ENCODE results near the gene EYS.
A peak's percentile ranks its signal among the peaks of the same experiment; 100 is the strongest.
"Not testable (repeated sequence)": the region's sequence is repeated elsewhere in the genome, so short reads cannot be mapped to it uniquely, and the experiment has no call there.

EYS gene

DNA sequence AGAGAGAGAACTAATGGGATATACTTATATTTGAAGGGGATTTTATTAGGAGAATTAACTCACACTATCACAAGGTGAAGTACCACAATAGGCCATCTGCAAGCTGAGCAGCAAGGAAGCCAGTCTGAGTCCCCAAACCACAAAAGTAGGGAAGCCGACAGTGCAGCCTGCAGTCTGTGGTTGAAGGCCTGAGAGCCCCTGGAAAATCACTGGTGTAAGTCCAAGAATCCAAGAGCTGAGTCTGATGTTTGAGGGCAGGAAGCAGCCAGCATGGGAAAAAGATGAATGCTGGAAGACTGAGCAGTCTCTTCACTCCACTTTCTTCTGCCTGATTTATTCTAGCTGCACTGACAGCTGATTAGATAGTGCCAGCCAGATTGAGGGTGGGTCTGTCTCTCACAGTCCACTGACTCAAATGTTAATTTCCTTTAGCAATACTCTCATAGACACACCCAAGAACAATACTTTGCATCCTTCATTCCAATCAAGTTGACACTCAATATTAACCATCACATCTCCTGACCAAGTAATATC lies 1247.5 kb downstream of the EYS start:
- DNase-seq (ENCODE audit: low spot score): no peak

DNA sequence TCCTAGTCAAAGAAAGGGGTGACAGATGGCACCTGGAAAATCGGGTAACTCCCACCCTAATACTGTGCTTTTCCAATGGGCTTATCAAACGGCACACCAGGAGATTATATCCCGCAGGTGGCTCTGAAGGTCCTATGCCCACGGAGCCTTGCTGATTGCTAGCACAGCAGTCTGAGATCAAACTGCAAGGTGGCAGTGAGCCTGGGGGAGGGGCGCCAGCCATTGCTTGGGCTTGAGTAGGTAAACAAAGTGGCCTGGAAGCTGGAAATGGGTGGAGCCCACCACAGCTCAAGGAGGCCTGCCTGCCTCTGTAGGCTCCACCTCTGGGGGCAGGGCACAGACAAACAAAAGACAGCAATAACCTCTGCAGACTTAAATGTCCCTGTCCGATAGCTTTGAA lies 1258.9 kb downstream of the EYS start:
- not testable (repeated sequence) for DNase-seq (ENCODE audit: low spot score)

DNA sequence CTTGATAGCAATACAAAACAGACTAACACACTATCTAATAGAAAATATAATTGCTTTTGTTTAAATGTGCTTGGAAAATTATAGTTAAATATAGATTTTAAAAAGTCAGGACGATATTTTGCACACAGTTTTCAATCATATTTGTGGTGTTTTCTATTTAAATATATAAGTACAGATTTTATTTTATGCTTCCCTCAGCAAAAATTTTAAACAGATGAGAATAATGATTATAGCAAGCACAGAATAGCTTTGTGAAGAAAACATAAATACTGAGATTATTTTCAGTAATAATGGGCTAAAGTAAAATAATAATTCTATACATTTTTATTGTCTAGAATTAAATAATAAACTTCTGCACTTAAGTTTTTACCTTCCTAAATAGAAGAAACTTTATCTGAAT lies 1262.0 kb downstream of the EYS start:
- DNase-seq (ENCODE audit: low spot score): no peak

DNA sequence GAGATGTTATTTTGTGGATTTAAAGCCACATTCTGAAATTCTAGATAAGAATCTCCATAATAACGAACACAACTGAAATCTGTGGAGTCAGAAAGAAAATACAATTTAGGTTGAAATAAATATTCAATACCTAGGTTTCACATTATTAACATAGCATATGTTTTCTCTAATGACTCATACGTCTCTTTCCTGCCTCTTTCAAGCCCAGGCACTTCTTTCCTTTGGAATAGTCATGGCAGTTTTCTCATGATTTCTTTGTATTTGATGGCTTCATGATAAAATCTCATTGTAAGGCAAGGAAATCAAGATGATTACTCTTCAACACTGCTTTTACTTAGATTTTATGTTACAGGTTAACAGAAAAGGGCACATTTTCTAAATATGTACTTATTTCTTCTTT lies 1267.8 kb downstream of the EYS start:
- no peak for DNase-seq (ENCODE audit: low spot score)

DNA sequence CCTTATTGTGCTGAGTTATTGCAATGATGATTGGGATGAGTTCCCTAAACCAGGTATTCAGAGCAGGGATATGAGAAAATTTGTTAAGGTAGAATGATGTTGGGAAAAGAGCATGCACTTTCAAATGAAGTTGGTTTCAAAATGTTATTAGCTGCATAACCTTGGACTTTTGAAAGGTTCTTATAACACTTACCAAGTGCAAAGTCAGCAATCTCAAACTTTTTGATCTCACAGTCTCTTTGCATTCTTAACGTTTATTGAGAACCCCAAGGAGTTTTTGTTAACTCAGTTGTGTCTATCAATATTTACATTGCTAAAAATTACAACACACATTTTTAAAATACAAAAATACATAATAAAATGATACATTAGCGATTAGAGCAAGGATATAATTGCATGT lies 1269.0 kb downstream of the EYS start:
- DNase-seq (ENCODE audit: low spot score): no peak

DNA sequence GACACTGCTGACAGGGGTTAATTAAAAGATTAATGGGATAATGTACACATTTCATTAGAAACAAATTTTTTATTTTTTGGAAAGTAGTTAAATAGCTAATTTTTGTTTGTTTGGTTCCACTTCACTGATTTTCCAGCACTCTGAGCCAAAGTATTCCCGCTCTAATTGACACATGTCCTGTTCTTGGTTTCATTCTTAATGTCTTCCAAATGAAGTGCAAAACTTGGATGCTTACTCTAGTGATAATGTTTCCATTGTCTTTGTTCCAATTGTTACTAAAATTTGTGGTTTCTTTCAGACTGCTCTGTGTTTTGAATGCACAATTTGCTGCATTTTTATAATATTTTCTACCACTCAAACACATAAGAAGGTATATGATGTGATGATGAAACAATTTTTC lies 1277.1 kb downstream of the EYS start:
- DNase-seq (ENCODE audit: low spot score): no peak

DNA sequence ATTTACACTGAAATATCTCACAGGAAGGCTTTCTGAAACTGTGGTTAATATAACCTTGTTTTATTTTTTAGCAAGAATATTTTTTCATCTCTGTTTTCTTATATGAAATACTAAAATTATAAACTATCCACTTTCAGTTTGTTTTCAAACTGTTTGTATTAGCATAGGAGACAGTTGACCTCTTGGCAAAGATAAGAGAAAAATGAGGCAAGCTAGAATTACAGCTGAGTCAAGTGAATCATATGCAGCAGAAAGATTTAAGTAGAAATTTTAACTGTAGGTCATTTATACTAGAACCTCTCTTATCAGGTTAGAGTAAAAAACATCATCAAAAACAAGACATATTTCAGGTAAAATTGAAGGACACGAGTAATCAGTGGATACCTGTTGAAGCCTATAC lies 1278.8 kb downstream of the EYS start:
- no peak for DNase-seq (ENCODE audit: low spot score)

DNA sequence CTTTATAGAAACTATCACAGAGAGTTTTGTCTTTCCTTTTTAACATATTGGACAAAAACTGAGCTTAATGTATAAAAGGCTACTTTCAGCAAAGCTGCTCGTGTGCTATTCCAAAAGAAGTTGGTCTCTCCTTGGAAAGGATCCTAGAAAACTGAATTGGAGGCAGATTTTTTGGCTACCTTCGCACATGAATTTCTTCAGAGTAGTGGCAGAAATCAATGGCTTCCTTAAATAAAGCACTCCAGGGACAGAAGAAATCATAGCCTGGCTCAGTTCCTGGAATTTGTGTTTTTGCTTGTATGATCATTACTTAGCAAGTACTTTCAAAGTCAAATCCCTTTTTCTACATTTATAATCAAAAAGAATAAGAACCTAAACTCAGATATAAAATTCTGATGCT lies 1291.1 kb downstream of the EYS start:
- DNase-seq (ENCODE audit: low spot score): no peak

DNA sequence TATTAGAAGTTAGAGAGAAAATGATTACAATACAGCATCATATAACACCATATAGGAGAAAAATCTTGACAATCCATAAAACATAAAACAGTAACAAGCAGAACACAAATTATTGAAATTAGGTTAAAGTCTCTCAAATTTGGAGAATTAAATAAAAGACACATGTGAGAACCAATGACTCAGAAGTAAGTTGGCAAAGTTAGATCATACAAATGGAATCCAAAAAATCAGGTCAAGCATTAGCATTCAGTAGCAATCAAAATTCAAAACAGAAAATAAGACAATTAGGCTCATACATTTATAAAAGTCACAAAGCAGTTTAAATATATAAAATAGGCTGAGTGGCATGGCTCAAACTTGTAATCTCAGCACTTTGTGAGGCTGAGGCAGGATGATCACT lies 1295.8 kb downstream of the EYS start:
- DNase-seq (ENCODE audit: low spot score): no peak

DNA sequence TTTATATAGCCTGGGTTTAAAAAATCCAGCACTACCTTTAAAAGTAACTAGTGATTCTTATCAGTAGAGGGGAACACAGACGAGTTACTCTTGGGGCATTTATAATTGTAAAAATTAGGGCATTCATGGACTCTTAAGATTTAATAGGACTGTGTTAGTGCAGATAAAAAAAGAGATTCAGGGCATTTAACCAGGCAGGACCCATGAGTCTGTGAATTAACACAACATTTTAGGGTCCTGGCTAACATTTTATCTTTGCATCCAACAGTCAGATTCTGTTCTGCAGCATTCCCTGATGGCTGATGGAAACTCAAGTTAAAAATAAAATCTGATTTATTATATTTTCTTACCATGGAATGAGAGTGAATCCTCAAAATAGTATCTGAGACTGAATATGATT lies 1297.1 kb downstream of the EYS start:
- DNase-seq (ENCODE audit: low spot score): no peak

DNA sequence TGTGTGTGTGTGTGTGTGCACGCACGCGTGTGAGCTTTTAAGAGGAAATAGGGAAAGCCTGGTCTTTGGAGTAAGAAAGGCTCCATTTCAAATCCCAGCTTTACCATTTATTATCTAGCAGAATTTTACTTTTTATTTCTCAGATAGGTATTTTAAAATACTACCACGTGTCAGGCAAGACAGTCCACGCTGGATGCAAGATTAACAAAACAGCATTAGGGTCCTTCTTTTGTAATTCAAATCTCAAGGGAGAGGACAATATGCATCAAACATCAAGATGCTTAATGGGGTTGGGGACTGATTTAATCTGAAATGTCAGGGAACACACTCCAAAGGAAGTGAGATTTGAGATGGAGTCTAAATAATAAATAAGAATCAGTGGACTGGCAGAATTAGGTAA lies 1302.6 kb downstream of the EYS start:
- DNase-seq (ENCODE audit: low spot score): no peak

DNA sequence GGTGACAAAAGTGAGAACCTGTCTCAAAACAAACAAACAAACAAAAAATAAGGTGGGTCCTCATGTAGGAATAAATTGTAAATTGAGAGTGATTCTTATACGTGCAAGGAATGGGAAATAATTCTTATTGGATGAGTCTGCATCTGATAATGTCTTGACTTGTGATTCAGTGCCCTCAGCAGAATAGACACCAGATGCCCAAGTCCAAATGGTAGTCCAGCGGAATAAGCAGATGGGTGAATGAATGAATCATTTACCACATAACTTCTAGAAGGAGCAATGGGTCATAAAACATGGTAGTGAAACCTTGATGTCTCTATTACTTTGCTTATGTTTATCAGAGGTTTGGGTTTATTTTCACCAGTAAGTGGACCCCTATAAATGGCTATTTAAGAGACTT lies 1323.7 kb downstream of the EYS start:
- no peak for DNase-seq (ENCODE audit: low spot score)

DNA sequence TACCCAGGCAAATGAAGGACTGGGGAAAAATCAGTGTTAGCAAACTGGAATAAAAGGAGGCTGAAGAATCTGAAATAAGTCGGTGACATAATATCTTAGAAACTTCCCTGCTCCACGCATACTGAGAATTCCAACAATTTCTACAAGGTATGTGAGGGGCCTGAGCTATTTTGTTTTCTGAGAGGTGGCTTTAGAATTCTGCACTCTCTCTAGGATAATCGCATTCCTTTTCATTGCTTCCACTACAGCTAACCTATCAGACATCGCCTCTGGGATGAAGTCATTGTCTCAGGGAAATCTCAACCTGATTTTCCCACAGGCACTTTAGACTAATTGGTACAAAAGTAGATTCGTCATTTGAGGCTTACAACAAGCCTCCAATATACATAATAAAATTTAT lies 1330.6 kb downstream of the EYS start:
- no peak for DNase-seq (ENCODE audit: low spot score)

DNA sequence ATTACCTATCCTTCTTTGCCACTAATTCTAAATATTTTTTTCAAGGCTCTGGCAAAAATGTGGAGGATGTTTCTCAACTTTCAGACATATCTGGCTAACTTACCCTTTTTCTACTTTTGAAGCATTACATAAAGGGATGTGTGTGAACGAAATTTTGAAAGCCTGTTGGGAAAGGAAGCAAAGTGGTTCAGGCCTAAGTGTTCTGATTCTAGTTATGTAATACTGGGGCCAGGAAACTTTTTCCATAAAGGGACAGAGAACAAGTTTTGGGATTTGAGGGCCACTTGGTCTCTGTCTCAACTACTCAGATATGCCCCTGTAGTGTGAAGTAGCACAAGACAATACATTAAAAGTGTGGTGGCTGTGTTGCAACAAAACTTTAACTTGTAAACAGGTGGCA lies 1349.6 kb downstream of the EYS start:
- DNase-seq (ENCODE audit: low spot score): no peak

DNA sequence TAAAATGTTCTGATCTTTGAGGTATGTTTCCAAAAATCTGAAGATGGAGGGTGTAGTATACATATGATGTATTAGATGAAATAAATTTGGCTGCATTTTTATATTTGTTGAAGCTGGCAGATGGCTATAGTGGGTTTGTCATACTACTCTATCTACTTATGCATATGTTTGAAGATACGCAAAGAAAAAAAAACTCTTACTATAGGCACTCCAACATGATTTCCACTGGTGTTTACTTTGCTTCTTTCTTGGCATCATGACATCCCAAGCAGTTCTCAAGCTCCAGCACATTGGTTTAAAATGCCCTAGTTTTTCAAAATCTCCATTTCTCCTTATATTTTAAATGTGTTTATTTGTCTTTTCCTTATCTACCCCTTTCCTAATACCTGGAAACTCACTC lies 1359.6 kb downstream of the EYS start:
- DNase-seq (ENCODE audit: low spot score): no peak

DNA sequence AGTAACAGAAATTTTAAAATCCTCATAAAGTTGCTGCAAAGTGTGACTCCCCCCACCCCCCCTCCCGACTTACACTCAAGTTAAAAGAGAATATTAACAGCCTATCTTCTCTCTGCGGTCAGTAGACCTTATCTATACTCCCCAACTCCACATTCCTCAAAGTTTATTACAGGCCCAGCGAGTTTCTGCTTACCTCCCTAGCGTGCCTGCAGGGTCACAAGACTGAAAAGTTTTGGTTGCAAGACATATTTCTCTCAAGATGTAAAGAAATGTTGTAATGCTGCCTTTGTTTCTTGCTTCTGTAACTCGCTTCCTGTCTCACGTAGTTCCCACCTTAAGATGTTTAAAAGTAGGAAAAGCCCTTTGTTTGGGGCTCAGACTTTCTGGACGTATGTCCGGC lies 1371.8 kb downstream of the EYS start:
- no peak for DNase-seq (ENCODE audit: low spot score)

DNA sequence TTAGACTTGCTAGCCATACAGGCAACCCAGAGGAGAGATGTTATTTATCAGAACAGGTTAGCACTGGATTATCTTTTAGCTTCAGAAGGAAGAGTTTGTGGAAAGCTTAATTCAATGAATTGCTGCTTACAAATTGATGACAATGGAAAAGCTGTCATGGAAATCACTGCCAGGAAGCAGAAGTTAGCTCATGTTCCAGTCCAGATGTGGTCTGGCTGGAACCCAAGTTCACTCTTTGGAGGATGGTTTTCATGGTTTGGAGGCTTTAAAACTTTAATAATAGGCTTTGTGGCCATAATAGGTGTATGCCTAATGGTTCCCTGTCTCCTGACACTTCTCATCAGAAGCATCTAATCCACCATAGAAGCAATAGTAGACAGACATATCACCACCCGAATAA lies 1372.4 kb downstream of the EYS start:
- DNase-seq (ENCODE audit: low spot score): no peak

DNA sequence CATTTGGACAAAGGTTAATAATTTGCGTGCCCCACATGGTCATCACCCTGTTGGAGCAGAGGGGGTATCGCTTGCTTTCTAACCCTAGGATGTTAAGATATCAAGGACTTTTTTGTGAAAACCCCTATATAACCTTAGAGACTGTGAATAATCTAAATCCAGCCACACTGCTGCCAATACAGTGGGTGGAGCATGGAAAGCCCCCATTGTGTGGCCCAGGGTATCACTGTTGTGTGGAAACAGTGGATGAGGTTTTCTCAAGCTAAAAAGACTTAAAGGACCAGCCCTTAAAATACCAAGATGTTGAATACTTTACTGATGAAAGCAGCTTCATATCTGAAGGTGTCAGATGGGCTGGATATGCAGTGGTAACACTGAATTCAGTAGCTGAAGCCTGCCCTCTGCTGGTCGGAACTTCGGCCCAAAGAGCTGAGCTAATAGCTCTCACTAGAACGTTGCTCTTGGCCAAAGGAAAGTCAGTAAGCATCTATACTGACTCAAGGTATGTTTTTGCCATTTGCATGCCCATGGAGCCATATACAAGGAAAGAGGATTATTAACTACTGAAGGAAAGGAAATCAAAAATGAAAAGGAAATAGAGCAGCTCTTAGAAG lies 1376.2 kb downstream of the EYS start:
- peak; percentile 78 for DNase-seq (ENCODE audit: low spot score)

DNA sequence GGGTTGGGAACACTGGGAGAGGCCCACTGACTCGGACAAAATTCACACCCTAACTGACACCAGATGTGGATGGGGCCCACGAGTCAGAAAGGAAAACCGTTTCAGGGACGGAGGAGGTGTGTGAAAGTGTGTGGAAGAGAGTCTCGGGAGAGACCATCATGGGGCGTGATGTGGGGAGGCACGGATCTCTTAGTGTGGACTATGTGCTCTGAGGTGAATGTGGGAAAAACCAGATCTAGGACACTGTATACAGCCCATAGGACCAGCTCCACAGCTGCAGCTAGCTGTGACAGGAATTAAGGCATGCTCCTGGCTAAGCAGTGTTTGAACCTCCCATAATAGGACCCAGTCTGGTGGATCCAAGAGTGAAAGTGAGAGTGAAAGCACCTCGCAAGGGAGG lies 1380.1 kb downstream of the EYS start:
- DNase-seq (ENCODE audit: low spot score): no peak

DNA sequence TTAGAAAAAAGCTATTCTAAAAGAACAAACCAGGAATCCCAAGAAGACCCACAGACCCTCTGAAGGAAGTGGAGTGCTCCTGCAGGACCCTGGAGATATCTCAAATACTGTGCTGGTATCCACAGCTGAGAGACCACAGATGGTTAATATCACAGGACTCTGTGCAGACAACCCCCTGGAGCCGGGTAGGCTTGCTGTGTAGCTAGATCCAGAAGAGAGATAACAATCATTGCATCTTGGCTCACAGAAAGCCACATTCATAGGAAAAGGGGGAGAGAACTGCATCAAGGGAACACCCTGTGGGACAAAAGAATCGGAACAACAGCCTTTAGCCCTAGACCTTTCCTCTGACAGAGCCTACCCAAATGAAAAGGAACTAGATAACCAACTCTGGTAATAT lies 1381.9 kb downstream of the EYS start:
- no peak for DNase-seq (ENCODE audit: low spot score)

DNA sequence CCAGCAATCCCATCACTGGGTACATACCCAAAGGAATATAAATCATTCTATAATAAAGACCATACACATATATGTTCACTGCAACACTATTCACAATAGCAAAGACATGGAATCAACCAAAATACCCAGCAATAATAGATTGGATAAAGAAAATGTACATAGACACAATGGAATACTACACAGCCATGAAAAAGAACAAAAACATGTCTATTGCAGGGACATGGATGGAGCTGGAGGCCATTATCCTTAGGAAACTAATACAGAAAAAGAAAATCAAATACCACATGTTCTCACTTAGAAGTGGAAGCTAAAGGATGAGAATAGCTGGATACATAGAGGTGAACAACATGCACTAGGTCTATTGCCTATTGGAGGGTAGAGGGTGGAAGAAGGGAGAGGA lies 1396.8 kb downstream of the EYS start:
- no peak for DNase-seq (ENCODE audit: low spot score)

DNA sequence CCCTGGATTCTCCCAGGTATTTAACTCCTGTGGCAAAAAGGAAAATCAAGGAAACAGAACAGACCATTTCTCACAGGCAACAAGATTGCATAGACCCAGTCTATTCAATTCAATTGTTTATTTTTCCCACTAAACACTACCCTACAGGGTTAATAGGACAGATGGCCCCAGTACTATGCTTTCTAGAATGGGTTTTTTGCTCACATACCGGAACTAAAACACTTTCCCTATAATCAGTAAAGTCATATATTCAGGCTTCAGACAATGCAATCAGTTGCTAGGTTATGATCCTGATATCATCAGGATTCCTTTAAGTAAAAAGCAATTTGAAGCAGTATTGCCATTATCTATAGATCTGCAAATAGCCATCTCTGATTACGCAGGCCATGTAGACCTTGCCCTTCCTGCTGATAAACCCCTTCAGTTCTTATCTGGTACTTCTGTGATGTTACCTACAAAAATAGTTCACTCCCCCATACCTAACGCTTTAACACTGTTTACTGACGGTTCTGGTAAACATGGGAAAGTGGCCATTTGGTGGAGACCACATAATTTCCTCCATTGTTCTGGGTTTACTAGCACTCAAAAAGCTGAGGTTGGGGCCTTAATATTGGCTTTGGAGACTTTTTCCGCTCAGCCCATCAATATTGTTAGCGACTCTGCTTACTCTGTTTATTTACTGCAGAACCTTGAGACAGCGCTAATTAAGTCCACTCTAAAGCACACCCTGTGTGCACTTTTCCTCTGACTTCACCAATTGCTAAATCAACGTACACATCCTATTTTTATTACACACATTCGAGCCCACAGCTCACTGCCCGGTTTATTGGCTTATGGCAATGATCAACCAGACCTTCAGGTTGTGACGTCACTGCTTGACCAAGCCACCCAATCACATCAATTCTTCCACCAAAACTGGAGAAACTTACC lies 1405.5 kb downstream of the EYS start:
- DNase-seq (ENCODE audit: low spot score): no peak

DNA sequence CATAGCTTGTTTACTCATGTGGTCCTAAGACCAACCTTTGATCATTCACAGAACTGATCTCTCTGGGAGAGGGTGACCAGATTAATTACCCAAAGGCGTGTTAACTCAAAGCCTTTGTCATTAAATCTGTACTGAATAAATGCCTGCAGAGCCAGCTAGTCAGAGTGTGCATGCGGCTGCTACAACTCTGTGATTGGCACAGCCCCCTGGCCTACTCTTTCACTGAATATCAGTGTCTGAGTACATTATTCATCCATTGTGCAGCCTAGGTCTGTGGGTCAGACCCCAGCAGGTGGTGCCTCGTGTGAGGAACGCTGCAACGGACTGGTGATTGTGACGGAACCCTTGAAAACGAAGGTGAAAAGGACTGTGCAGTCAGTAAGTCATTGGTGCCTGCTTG lies 1407.8 kb downstream of the EYS start:
- DNase-seq (ENCODE audit: low spot score): no peak

DNA sequence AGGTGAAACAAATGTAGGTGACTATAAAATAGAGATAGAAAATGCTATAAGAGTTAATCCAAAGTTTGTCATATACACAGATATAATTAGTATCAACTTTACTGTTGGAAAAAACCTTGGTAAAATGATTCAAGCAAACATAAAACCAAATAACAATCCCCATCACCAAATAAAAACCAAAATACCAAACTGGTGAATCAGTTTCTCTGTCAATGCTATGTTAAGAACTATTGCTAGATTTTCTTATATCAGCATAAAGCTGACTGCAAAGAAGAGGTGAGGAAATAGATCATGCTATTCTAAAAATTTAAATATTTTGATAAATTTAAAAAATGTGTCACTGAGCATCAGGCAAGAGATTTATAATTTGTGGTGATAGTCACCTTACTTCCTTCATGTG lies 1413.0 kb downstream of the EYS start:
- no peak for DNase-seq (ENCODE audit: low spot score)

All from ecto neural progenitor cell (in vitro differentiated cells).